ENCODE results near the gene CSNK1G1. TPM values are rescaled to one million over a fixed set of nuclear protein-coding genes. Genes with fewer than 3 reads are reported as not detected.

The CSNK1G1 gene
- total and polyA plus RNA-seq, 2 donors (not counting 1 experiment from before 2014, with no cell fraction given) = 18.2 to 27.1 TPM

DNA sequence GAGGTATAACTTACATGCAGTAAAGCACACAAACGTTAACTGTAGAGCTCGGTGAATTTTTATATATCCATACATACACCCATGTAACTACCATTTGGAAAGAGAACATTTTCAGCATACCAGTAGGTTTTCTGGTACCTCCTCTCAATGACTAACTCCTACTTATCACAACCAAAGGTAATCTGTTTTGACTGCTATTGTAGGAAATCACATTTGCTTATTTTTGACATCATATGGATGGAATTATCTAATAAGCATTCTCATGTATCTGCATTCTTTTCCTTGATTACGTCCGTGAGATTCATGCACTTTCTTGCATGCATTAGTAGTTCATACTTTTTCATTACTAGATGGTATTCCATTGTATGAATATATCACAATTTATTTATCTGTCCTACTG lies 76.8 kb downstream of the CSNK1G1 start:
- Histone ChIP-seq H3K9me3 (ENCODE audit: control insufficient read depth, insufficient read depth, low read depth, low read length) (no peaks in the 10 kb centered on the region), H3K36me3 (ENCODE audit: control insufficient read depth, insufficient read depth, low read length) (no peaks in the 10 kb centered on the region), H3K27me3 (ENCODE audit: control insufficient read depth, insufficient read depth, low read length) (no peaks in the 10 kb centered on the region), H2AFZ (ENCODE audit: low read length) (no peak overlapping the region), H4K20me1 (ENCODE audit: control insufficient read depth, extremely low read depth, insufficient read depth, low read length) (no peaks in the 10 kb centered on the region), H3K79me2 (ENCODE audit: control insufficient read depth, insufficient read depth, low read length) (peaks cover 3% of the 10 kb centered on the region), H3K4me2 (ENCODE audit: extremely low read depth, insufficient read depth, low read length) (no peak overlapping the region), H3K4me1 (ENCODE audit: control insufficient read depth, extremely low read depth, insufficient read depth, low read length) (no peaks in the 10 kb centered on the region), H3K4me3 (replicated peaks in 1 of 4; ENCODE audit: control extremely low read depth in 1 of 4, insufficient read depth in 1 of 4, low read depth in 3 of 4, low read length in 4 of 4) (no peak overlapping the region), H3K27ac (ENCODE audit: insufficient read depth, low read length) (no peak overlapping the region), H3K9ac (ENCODE audit: insufficient read depth, low read length) (no peak overlapping the region)
- DNase-seq (ENCODE audit: low read depth in 2 of 2) = peak in 1 of 2 donors; percentile 54
- no peak for TF ChIP-seq EZH2 (IDR thresholded peaks at IDR 0.05; ENCODE audit: low read length, missing control alignments)
- no peak for TF ChIP-seq CTCF (conservative IDR thresholded peaks at IDR 0.05 in 1 of 2, IDR thresholded peaks at IDR 0.05 in 1 of 2; ENCODE audit: low read depth in 1 of 2, low read length in 2 of 2)

GRCh38 chr15:64275934-64276333 lies 80.0 kb downstream of the CSNK1G1 start:
- H2AFZ ChIP-seq (ENCODE audit: low read length) = no peak overlapping the region
- H3K4me2 ChIP-seq (ENCODE audit: extremely low read depth, insufficient read depth, low read length) = no peak overlapping the region
- H3K4me3 ChIP-seq (replicated peaks in 1 of 4; ENCODE audit: control extremely low read depth in 1 of 4, insufficient read depth in 1 of 4, low read depth in 3 of 4, low read length in 4 of 4) = no peak overlapping the region
- no peak for TF ChIP-seq EZH2 (IDR thresholded peaks at IDR 0.05; ENCODE audit: low read length, missing control alignments)
- no peak for TF ChIP-seq CTCF (conservative IDR thresholded peaks at IDR 0.05 in 1 of 2, IDR thresholded peaks at IDR 0.05 in 1 of 2; ENCODE audit: low read depth in 1 of 2, low read length in 2 of 2)
- no peaks in the 10 kb centered on the region for H3K36me3 ChIP-seq (ENCODE audit: control insufficient read depth, insufficient read depth, low read length)
- no peak overlapping the region for H3K27ac ChIP-seq (ENCODE audit: insufficient read depth, low read length)
- no peak overlapping the region for H3K9ac ChIP-seq (ENCODE audit: insufficient read depth, low read length)
- no peaks in the 10 kb centered on the region for H3K27me3 ChIP-seq (ENCODE audit: control insufficient read depth, insufficient read depth, low read length)
- H3K9me3 ChIP-seq (ENCODE audit: control insufficient read depth, insufficient read depth, low read depth, low read length) = no peaks in the 10 kb centered on the region
- no peaks in the 10 kb centered on the region for H4K20me1 ChIP-seq (ENCODE audit: control insufficient read depth, extremely low read depth, insufficient read depth, low read length)
- H3K79me2 ChIP-seq (ENCODE audit: control insufficient read depth, insufficient read depth, low read length) = peaks cover 2% of the 10 kb centered on the region
- DNase-seq (ENCODE audit: low read depth in 2 of 2) = no peak
- H3K4me1 ChIP-seq (ENCODE audit: control insufficient read depth, extremely low read depth, insufficient read depth, low read length) = no peaks in the 10 kb centered on the region

DNA sequence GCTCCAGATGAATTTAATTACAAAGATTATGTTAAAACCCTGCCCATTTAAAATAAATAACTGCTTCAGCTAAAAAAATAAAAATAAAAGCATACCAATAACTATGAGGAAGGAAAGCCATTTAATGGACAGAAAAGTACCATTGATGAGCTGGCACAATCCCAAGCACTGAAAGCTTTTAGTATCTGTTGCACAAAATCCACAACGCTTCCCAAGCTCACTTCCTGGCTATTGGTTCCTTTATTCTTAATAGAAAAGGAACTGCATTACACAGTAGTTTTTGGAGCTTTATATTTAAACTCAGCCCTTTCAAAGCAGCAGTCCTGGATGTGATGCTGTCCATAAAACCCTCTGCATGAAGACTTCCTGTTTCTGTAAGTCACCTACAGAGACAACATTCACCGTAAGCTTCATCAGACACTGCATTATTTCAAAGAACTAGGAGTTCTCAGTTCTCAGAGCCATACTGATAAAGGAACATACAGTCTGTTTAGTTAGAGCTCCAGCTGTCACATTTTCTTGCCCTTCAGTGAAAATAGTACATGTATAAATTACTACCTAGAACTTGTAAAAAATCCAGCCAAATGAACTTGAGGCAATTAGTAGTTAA lies 81.5 kb downstream of the CSNK1G1 start:
- Histone ChIP-seq H3K4me2 (ENCODE audit: extremely low read depth, insufficient read depth, low read length) (no peak overlapping the region), H3K9me3 (ENCODE audit: control insufficient read depth, insufficient read depth, low read depth, low read length) (no peaks in the 10 kb centered on the region), H3K27me3 (ENCODE audit: control insufficient read depth, insufficient read depth, low read length) (no peaks in the 10 kb centered on the region), H3K27ac (ENCODE audit: insufficient read depth, low read length) (no peak overlapping the region), H3K9ac (ENCODE audit: insufficient read depth, low read length) (no peak overlapping the region), H2AFZ (ENCODE audit: low read length) (no peak overlapping the region), H3K79me2 (ENCODE audit: control insufficient read depth, insufficient read depth, low read length) (peaks cover 2% of the 10 kb centered on the region), H3K4me1 (ENCODE audit: control insufficient read depth, extremely low read depth, insufficient read depth, low read length) (no peaks in the 10 kb centered on the region), H3K36me3 (ENCODE audit: control insufficient read depth, insufficient read depth, low read length) (no peaks in the 10 kb centered on the region), H4K20me1 (ENCODE audit: control insufficient read depth, extremely low read depth, insufficient read depth, low read length) (no peaks in the 10 kb centered on the region), H3K4me3 (replicated peaks in 1 of 4; ENCODE audit: control extremely low read depth in 1 of 4, insufficient read depth in 1 of 4, low read depth in 3 of 4, low read length in 4 of 4) (no peak overlapping the region)
- TF ChIP-seq CTCF (conservative IDR thresholded peaks at IDR 0.05 in 1 of 2, IDR thresholded peaks at IDR 0.05 in 1 of 2; ENCODE audit: low read depth in 1 of 2, low read length in 2 of 2) (no peak), EZH2 (IDR thresholded peaks at IDR 0.05; ENCODE audit: low read length, missing control alignments) (no peak)
- DNase-seq (ENCODE audit: low read depth in 2 of 2) = no peak
